SHP77 (cell line): Measurements from ENCODE around the gene DUSP1.
"Not testable (repeated sequence)": the region's sequence is repeated elsewhere in the genome, so short reads cannot be mapped to it uniquely, and the experiment has no call there.

Source experiments
- DNase-seq, 2 experiments: peaks; one replicate each; lab custom pipeline; 2025; lab: John Stamatoyannopoulos, UW

The DUSP1 gene, protein sequence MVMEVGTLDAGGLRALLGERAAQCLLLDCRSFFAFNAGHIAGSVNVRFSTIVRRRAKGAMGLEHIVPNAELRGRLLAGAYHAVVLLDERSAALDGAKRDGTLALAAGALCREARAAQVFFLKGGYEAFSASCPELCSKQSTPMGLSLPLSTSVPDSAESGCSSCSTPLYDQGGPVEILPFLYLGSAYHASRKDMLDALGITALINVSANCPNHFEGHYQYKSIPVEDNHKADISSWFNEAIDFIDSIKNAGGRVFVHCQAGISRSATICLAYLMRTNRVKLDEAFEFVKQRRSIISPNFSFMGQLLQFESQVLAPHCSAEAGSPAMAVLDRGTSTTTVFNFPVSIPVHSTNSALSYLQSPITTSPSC

DNA sequence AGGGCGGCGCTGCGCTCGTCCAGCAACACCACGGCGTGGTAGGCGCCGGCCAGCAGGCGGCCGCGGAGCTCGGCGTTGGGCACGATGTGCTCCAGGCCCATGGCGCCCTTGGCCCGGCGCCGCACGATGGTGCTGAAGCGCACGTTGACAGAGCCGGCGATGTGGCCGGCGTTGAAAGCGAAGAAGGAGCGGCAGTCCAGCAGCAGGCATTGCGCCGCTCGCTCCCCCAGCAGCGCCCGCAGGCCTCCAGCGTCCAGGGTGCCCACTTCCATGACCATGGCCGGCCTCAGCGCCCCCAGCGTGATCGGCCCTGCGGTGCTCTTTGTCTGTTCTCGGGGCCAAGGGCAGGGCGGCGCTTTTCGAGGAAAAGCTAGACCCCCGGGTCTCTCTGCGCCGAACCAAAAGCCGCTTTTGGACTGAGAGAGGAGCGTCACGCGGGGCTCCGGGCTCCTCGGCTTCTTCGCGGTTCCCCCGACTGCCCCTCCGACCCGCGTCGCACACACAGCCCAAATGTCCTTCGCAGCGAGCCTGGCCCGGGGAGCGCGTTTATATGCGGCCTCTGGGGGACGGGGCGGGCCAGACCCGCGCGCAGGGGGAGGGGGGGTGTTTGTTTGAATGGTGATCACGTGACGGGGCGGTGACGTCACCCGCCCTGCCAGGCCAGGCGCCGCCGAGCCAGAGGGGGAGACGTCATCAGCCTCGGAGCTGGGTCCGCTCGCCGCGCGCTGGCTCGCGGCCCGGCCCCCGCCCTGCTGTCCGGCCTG, at the start of gene DUSP1:
DUSP1 (minus strand) TSS at position 521 of the 764 bp plus-strand sequence; CDS start at position 278, 243 bp downstream.
- DNase-seq, result peak; percentile 90 to 96

DNA sequence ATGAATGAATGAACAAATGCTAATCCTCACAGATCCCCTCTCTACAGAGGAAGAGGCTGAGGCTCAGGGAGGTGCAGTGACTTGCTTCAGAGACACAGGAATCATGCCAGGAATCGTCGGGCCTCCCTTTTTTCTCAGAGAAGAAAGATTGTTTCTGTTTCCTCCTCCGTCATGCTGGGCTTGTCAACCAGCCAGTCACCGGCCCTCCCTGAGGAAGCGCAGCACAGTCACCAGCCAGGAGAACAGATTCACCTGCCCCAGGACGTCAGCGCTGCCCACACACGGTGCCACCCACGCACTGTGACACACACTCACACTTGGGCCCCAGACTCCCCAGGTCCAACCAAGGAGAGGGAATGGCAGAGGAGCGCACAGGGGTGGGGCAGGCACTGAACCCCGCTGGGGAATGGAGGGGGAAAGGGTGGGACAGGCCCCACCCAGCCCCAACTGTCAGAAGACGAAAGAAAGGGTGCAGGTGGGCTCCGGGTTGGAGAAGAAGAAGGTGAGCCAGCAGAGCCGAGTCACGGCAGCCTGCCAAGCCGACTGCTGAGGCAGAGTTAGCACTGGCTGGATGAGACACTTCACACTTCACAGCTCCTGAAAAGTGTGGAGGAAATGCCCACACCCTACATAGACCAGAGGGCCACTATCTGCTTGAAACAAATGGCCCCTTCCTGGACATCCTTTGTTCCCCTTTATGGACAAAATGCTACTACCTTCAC, 49.2 kb upstream of the DUSP1 start:
- DNase-seq, result no peak

DNA sequence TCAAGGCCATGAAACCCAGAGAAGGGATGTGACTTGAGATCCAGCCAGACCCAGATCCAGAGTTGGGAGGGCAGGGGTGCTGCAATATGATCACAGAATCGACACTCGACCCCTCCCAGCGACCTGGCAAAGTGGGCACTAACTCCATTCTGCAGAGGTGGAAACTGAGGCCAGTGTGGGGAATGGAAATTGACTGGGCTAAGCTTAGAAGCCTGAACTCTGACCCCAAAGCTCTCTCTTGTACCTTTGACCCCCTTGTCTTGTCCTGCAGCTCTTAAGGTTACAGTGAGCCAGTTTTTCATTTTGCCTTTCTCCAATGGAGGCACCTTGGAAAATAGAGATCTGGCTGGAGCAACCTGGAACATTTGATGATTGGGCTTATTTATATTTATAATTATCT, 48.6 kb upstream of the DUSP1 start:
- no peak for DNase-seq

DNA sequence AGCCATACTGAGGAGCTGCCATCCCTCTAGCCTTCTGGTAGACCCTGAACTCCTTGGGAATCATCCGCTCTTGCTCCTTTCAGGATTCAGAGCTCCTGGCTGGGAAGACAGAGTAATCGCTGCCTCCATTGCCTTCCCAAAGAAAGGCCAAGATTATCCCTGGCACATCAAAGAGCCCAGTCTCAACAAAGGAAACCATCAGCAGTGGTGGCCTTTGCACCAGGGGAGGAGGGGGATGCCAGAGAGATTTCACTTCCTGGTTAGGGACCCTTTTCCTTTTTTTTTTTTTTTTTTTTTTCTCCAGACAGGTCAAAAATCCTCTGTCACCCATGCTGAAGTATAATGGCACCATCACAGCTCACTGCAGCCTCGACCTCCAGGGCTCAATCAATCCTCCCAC, 47.1 kb upstream of the DUSP1 start:
- DNase-seq, result no peak

DNA sequence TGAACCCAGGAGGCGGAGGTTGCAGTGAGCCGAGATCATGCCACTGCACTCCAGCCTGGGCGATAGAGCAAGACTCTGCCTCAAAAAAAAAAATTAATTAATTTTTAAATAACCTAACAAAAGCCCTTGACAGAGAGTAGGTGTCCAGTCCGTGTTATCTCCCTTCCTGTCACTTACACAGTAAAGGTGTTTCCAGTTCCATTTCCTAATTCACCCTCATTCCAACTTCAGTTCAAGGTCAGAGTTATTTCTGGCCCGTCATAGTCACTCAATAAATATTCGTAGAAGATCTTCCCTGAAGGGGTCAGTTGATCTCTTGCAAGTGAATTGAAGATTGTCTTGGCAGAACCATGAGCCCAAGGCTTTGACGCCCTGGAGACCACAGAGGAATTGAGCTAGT, 46.7 kb upstream of the DUSP1 start:
- DNase-seq, result no peak

DNA sequence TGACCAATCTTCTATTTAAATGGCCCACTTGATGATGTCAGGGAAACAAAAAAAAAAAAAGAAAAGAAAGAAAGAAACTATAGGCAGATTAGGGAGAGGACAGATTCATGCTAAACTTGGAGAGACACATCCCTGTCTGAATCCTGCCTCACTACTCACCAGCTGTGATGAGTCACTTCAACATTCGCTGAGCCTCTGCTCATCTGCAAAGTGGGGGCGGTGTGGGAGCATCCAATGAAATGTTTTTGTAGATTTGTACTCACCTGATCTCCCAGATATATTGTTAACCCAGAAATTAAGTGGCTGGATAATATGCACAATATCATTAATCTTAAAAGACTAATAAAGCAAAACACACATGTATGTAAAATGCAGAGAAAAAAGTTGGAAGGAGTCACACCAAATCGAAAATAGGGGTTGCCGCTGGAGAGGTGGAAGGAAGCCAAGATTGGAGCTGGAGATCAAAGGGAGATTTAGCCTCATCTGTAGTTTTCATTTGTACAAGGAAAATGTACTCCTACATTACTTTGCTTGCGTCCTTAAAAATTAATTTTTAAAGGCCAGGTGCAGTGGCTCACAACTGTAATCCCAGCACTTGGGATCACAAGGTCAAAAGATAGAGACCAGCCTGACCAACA, 46.0 kb upstream of the DUSP1 start:
- DNase-seq, result peak in 1 of 2 experiments; percentile 40

DNA sequence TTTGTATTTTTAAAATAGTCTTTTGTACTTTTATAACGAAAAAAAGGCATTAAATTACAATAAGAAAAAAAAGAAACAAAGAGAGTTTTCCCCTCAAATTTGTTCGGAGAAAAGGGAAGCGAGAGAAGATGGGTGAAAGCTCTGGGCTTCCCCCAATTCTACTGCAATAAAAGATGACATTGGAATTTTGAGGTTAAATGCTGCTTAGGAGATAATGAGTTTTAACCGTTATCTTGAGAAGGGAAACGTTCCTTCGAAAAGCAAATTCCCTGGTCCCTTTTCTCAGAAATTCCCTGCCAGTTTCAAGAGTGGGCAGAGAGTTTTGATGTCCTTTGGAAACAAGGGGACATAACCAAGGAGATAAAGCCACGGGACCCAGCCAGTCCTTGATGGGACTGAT, 44.6 kb upstream of the DUSP1 start:
- no peak for DNase-seq

DNA sequence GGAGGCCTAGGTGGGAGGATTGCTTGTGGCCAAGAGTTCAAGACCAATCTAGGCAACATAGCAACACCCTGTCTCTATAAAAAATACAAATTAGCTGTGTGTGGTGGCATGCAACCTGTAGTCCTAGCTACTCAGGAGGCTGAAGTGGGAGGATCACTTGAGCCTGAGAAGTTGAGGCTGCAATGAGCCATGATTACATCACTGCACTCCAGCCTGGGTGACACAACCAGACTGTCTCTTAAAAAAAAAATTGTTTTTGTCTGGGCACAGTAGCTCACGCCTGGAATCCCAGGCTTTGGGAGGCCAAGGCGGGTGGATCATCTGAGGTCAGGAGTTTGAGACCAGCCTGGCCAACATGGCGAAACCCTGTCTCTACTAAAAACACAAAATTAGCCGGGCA, 40.0 kb upstream of the DUSP1 start:
- not testable (repeated sequence) for DNase-seq

DNA sequence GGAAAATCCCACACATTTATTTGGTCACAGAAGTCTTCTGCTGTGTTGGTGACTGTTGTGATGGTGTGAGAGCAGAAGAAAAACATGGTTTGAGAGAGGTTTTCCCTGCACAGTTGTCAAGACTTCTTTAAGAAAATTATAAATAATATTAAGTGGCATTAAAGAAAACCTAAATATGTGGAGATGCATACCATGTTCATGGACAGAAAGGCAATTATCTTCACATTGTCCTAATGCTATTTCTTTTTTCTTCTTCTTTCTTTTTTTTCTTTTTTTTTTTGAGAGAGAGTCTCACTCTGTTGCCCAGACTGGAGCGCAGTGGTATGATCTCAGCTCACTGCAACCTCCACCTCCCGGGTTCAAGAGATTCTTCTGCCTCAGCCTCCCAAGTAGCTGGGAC, 38.8 kb upstream of the DUSP1 start:
- no peak for DNase-seq

DNA sequence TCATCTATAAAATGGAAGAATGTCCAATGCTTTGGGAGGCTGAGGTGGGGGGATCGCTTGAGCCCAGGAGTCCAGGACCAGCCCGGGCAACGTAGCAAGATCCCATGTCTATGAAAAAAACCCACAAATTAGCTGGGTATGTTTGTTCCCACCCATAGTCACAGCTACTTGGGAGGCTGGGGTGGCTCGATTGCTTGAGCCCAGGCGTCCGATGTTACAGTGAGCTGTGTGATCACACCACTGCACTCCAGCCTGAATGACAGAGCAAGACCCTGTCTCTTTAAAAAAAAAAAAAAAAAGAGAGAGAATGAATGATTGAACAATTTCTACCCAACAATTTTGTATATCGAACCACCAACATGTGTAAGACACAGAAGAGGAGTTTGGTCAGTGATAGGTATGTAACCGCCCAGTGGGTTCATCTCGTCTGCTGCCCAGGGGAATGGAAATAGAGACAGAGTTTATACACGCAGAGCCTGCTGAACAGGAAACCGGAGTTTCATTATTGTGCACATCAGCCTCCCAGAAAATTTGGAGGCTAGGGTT, 36.8 kb upstream of the DUSP1 start:
- DNase-seq, result no peak

DNA sequence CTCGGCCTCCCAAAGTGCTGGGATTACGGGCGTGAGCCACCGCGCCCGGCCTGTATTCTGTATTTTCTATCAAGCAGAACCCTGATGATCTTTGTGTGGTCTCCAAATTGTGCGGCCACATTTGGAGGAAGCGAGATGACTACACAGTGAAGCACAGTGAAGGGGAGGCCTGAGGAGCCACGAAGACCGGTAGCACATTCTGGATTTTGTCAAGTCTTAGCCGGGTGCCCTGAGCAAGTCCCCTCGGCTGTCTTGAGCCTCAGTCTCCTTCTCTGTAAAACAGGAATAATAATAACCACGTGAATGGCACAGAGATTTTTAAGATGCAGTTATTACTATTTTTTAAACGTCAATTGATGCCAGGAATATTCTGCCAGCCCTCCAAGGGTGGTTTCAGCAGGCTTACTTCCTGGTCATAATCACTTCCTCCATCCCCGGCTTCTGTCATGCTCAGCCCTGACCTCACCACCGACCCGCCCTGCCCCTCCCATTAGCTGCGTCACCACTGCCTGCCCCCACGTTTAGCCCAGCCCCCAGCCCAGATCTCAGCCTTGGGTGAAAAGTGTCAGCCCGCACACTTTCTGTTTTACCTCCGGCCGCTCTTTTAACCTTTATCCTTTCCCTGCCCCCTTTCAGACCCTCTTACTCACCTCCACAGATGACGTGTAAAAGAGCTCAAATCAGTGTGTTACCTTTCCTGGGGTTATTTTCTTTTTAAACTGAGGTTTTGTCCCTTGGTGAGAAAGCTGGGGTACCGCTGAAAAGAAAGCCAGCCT, 36.1 kb upstream of the DUSP1 start:
- DNase-seq, result peak in 1 of 2 experiments; percentile 55

DNA sequence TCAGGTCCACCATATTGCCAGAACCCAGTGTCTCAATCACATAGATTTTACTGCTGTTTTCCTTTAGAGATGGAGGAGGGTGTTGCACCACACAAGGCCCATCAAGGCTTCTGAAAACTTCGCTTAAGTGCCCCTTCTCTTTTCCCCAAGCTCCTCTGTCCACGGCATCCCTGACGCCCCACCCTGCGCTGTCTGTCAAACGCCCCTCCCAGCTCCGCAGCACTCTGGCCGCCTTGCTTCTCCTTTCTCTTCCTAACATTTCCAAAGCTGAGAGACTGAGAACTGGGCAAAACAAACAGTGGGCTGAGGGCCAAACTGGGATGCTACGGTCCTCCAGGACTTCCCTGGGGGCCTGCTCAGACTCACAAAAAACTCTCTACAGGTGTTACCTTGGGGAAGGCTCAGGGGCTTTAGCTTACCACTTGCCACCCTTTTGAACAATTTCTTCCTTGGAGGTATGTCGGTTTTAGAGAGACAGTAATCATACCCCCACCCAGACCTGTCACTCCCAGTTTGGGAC, 34.8 kb upstream of the DUSP1 start:
- no peak for DNase-seq

DNA sequence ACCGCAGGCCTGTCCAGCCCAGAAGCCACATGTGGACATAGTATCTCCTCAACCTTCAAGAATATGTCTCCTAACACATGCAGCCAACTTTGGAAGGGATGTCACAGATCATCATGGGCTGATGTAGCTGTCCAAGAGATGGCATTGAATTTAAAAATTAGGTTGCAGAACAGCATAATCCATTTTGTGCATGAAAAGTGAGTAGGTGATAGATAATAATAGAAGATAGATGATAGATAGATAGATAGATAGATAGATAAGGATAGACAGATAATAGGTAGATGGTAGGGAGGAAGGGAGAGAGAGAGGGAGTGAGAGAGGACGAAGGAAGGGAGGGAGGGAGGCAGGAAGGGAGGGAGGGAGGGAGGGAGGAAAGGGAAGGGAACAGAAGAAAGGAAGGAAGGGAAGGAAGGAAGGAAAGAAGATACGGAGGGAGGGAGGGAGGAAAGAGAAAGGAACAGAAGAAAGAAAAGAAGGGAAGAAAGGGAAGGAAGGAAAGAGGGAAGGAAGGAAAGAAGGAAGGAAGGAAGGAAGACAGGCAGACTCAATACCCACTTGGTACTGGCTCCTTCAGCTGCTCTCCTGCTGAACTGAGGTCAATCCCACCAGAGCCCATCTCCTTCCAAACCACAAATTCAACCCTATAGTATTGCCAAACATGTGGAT, 34.2 kb upstream of the DUSP1 start:
- no peak for DNase-seq

DNA sequence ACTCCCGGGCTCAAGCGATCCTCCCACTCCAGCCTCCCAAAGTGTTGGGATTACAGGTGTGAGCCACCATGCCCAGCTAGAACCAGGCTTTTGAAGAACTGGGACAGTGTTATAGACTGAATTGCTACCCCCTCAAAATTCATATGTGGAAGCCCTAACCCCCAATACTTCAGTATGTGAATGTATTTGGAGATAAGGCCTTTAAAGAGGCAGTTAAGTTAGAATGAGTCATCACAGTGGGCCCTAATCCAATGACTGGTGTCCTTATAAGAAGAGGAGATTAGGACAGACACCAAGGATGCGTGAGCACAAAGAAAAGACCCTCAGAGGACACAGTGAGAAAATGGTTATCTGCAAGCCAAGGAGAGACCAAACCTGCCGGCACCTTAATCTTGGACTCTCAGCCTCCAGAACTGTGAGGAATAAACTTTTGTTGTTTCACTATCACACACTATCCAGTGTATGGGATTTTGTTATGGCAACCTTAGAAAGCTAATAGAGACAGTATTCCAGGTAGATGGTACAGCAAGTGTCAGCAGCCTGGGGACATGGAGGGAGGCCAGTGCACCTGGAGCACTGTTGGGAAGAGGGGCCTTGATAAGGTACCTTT, 31.7 kb upstream of the DUSP1 start:
- DNase-seq, result no peak

DNA sequence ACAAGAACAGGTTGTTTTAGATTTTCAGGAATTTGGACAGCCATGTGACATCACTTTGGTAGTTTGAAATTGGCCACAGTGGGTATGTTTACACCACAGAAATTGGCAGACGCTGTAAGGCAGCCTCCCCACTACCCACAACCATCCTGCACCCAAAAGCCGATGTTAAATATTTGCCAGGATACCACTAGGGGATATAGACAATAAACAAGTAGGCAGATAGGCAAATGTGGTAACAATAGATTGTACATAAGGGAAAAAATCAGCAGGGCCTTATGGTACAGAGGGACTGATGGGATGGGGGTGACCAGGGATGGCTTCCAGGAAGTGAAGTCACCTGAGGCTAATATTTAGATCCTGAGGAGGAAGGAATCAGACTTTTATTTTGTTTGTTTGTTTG, 31.1 kb upstream of the DUSP1 start:
- DNase-seq, result no peak

DNA sequence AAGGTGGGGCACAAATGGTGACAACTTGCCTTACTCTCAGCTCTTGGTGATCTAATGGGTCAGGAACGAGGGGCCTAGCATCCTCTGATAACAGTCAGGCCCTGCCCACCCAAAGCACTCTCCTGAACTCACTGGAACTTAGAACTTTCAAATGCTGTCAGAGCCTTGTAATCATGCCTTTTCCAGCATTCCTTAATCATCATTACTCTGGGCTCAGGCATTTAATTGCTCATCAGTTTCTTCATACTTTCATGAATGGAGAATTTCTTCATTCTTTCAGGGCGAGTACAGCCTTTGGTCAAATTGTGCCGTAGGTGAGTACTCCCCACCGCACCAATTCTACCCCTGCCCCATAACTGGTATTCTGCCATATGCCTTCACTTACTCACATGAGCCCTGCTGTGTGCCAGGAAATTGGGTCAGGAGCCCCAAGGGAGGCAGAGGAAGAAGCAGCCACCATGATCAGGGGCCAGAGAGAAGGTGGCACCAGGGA, 30.2 kb upstream of the DUSP1 start:
- no peak for DNase-seq

DNA sequence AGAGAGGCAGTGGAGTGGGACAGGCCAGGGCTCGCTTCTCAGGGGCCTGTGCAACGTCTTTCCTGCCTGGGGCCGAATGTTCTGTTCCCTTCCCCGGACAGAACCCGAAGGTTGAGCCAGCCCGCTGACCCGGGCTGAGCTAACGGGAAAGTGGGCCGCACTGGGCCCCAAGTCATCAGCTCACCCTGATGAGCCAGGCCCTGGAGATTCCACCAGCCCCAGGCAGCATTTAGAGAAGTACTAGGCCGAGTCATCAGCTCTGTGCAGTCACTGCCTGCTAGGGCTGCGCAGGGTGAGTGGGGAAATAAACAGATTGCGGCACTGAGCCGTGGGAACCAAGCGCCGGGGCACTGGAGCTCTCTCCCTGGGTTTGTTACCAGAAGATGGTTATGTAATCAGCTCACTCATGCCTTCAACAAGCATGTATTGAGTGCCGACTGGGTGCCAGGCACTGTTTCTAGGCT, 29.1 kb upstream of the DUSP1 start:
- no peak for DNase-seq

DNA sequence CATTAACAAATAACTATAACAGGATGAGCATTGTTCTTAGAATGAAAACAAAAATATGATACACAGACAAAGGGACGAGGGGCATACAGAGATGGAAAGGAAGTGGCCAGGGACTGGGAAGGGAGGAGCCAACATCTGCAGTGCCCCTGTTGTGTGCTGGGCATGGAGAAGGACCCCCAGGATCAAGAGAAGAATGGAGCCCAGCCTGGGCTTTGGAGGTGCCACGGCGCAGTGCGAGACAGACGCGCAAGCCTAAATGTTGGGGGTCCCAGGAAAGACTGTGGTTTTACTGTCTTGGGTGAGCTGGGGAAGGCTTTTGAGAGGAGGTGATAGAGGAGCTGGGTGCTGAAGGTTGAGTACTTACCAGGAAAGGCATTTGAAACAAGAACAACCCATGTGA, 28.4 kb upstream of the DUSP1 start:
- DNase-seq, result no peak

DNA sequence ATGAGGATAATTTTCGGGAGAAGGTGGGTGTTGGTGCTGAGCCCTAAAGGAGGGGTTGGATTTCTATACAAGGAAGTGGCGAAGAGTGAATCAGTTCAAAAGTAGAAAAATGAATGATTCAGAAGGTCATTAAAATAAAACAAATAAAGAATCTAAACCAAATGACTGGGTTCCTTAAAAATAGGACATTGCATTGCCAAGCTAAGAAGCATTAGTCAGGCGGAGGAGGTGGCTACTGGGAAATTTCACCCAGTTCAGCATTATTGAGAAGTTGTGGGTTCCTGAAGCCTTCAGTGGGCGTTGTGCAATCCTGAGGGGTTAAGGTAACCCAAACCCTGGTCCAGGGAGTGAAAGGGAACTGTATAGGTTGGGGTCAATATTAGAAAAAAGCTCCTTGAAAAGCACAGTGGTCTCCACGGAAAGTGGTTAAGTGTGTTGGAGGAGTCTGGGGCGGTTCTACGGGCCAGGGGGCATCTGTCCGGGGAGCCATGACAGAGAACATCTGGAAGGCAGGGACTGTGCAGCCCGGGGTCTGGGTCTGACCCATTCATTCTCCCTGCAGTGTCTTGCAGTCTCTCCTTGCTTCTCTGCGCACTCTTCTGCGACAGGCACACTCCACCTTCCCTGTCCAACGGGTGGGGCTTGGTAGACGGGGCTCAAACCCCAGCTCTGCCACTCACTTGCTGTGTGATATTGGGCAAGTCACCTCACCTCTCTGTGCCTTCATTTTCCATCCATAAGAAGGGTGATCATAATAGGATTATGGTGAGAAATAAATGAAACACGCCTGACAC, 27.6 kb upstream of the DUSP1 start:
- DNase-seq, result no peak
